HG02759 (cell line): ENCODE measurements around the gene PM20D1.
"Not testable (repeated sequence)": the region's sequence is repeated elsewhere in the genome, so short reads cannot be mapped to it uniquely, and the experiment has no call there.

Experiments
- ATAC-seq: cut with Tn5 transposase; IDR thresholded peaks from one replicate; pipeline ENCODE4 v1.9.1; 2021; ENCODE audit warnings: mild to moderate bottlenecking, moderate library complexity; ENCODE audit not compliant: unreplicated experiment

The PM20D1 gene

GRCh38 chr1:205849619-205850355 lies at the start of gene PM20D1:
PM20D1 (minus strand) TSS chr1:205850132; CDS start chr1:205850072, 60 bp downstream.
- peak; percentile 99 for ATAC-seq

- no peak for ATAC-seq
Observed at GRCh38 chr1:205896351-205896750, 46.4 kb upstream of the PM20D1 start.

GRCh38 chr1:205894119-205894518 lies 44.2 kb upstream of the PM20D1 start:
- ATAC-seq: not testable (repeated sequence)

- ATAC-seq: not testable (repeated sequence)
Observed at GRCh38 chr1:205892175-205892574, 42.2 kb upstream of the PM20D1 start.

- not testable (repeated sequence) for ATAC-seq
Observed at GRCh38 chr1:205891481-205891880, 41.5 kb upstream of the PM20D1 start.

GRCh38 chr1:205890631-205891030 lies 40.7 kb upstream of the PM20D1 start:
- not testable (repeated sequence) for ATAC-seq

- not testable (repeated sequence) for ATAC-seq
Observed at GRCh38 chr1:205889706-205890105, 39.8 kb upstream of the PM20D1 start.

GRCh38 chr1:205889006-205889405 lies 39.1 kb upstream of the PM20D1 start:
- not testable (repeated sequence) for ATAC-seq

- no peak for ATAC-seq
Observed at GRCh38 chr1:205883792-205884191, 33.9 kb upstream of the PM20D1 start.

- ATAC-seq: no peak
Observed at GRCh38 chr1:205880923-205881322, 31.0 kb upstream of the PM20D1 start.

GRCh38 chr1:205879974-205880373 lies 30.0 kb upstream of the PM20D1 start:
- no peak for ATAC-seq

- ATAC-seq: no peak
Observed at GRCh38 chr1:205878026-205878425, 28.1 kb upstream of the PM20D1 start.

- not testable (repeated sequence) for ATAC-seq
Observed at GRCh38 chr1:205873148-205873547, 23.2 kb upstream of the PM20D1 start.

GRCh38 chr1:205870236-205870635 lies 20.3 kb upstream of the PM20D1 start:
- ATAC-seq: no peak

- no peak for ATAC-seq
Observed at GRCh38 chr1:205861540-205861939, 11.6 kb upstream of the PM20D1 start.

GRCh38 chr1:205858141-205858961 lies 8.4 kb upstream of the PM20D1 start:
- ATAC-seq: no peak

- ATAC-seq: not testable (repeated sequence)
Observed at GRCh38 chr1:205857501-205857900, 7.6 kb upstream of the PM20D1 start.

GRCh38 chr1:205856433-205856832 lies 6.5 kb upstream of the PM20D1 start:
- ATAC-seq: no peak

GRCh38 chr1:205852969-205853368 lies 3.0 kb upstream of the PM20D1 start:
- ATAC-seq: no peak

GRCh38 chr1:205851993-205852392 lies 2.1 kb upstream of the PM20D1 start:
- ATAC-seq: no peak

GRCh38 chr1:205843036-205843859 lies 6.7 kb downstream of the PM20D1 start:
- no peak for ATAC-seq
